B cell (primary cell): ENCODE measurements around the gene XDH. TPM values are rescaled to one million over a fixed set of nuclear protein-coding genes. Genes with fewer than 3 reads are reported as not detected.

Experiments used
- ATAC-seq: fragments of 200-7000 bp; cut with Tn5 transposase; one replicate; pipeline ENCODE4 v1.10.0; 2021; ENCODE audit warnings: low read depth, mild to moderate bottlenecking, moderate number of reproducible peaks, moderate library complexity
- CTCF ChIA-PET: fragments of 350-600 bp; sonication (Branson Sonifier 250); formaldehyde crosslinking; loops from one replicate; lab custom pipeline; 2021; ENCODE audit warnings: antibody characterized with exemption, inconsistent platforms; lab: Charles Lee
- POLR2A ChIA-PET: fragments of 350-600 bp; sonication (Branson Sonifier 250); formaldehyde crosslinking; loops from one replicate; lab custom pipeline; 2021; ENCODE audit warnings: antibody characterized with exemption; lab: Charles Lee
- DNase-seq: peaks from one replicate; pipeline ENCODE4 v3.0.0; 2013
- H2AFZ ChIP-seq: 2 replicates; pipeline ENCODE4 v1.6.1; 2012; ENCODE audit warnings: mild to moderate bottlenecking, low read depth, low read length; ENCODE audit not compliant: insufficient read depth, poor library complexity, severe bottlenecking
- H3K27ac ChIP-seq, 2 donors: 1 replicate in 1 of 2; 2 replicates in 1 of 2; pipeline ENCODE4 v1.5.1; 2012 to 2013; ENCODE audit warnings: low read length in 2 of 2, mild to moderate bottlenecking in 2 of 2, moderate library complexity in 1 of 2
- H3K27me3 ChIP-seq, 4 experiments: fragments of 200-600 bp in 1 of 4; sonication (generic) in 1 of 4; replicated peaks in 1 of 4; 1 replicate in 2 of 4; 2 replicates in 2 of 4; pipeline versions ENCODE4 v1.6.1 to v1.7.0; 2013 to 2016; ENCODE audit warnings: low read length in 3 of 4, mild to moderate bottlenecking in 2 of 4, mixed read lengths in 1 of 4, moderate library complexity in 1 of 4; ENCODE audit not compliant: insufficient read depth in 4 of 4, control insufficient read depth in 3 of 4; ENCODE audit errors: control extremely low read depth in 1 of 4
- H3K36me3 ChIP-seq, 2 experiments: replicated peaks in 1 of 2; 1 replicate in 1 of 2; 2 replicates in 1 of 2; pipeline versions ENCODE4 v1.6.1 to v1.7.1; 2013; ENCODE audit warnings: low read length in 1 of 2; ENCODE audit not compliant: insufficient read depth in 2 of 2, control insufficient read depth in 1 of 2; ENCODE audit errors: control extremely low read depth in 1 of 2, extremely low read depth in 1 of 2
- H3K4me1 ChIP-seq, 2 donors: fragments of 200-600 bp in 1 of 2; sonication (generic) in 1 of 2; 1 replicate in 1 of 2; 2 replicates in 1 of 2; pipeline versions ENCODE4 v1.5.1 to v1.6.1; 2013 to 2017; ENCODE audit warnings: low read length in 2 of 2; ENCODE audit not compliant: control insufficient read depth in 2 of 2, insufficient read depth in 2 of 2
- H3K4me2 ChIP-seq: replicated peaks from 2 replicates; pipeline ENCODE3; 2012; ENCODE audit warnings: mild to moderate bottlenecking, low read depth, low read length; ENCODE audit not compliant: poor library complexity, severe bottlenecking
- H3K4me3 ChIP-seq, 5 experiments: fragments of 200-600 bp in 1 of 5; sonication (generic) in 1 of 5; 1 replicate in 3 of 5; 2 replicates in 2 of 5; pipeline versions ENCODE4 v1.5.1 to v1.7.0; 2011 to 2016; ENCODE audit warnings: low read length in 4 of 5, mild to moderate bottlenecking in 4 of 5, low read depth in 2 of 5, control low read depth in 1 of 5, moderate library complexity in 1 of 5; ENCODE audit not compliant: insufficient read depth in 1 of 5; ENCODE audit errors: control extremely low read depth in 1 of 5, extremely low read depth in 1 of 5
- H3K79me2 ChIP-seq: fragments of 200-600 bp; sonication (generic); one replicate; pipeline ENCODE4 v1.6.0; 2016; ENCODE audit warnings: low read length; ENCODE audit not compliant: control insufficient read depth, insufficient read depth
- H3K9ac ChIP-seq: fragments of 200-600 bp; sonication (generic); 2 replicates; pipeline ENCODE4 v1.6.1; 2017; ENCODE audit warnings: mild to moderate bottlenecking, low read length, moderate library complexity
- H3K9me3 ChIP-seq, 3 donors: one replicate each; pipeline versions ENCODE4 v1.6.1 to v1.7.1; 2013; ENCODE audit warnings: low read length in 2 of 3; ENCODE audit not compliant: control insufficient read depth in 2 of 3, insufficient read depth in 1 of 3; ENCODE audit errors: control extremely low read depth in 1 of 3
- H4K20me1 ChIP-seq: 2 replicates; pipeline ENCODE4 v1.6.0; 2012; ENCODE audit warnings: mild to moderate bottlenecking, low read length; ENCODE audit not compliant: insufficient read depth, control insufficient read depth, poor library complexity, severe bottlenecking
- H3K27ac Mint-ChIP-seq: one replicate; pipeline ENCODE4 v1.8.0; 2021; ENCODE audit warnings: mixed read lengths
- H3K27me3 Mint-ChIP-seq: one replicate; pipeline ENCODE4 v1.8.0; 2021; ENCODE audit warnings: mixed read lengths
- H3K4me1 Mint-ChIP-seq: one replicate; pipeline ENCODE4 v1.8.0; 2021; ENCODE audit warnings: mixed read lengths
- H3K4me3 Mint-ChIP-seq: one replicate; pipeline ENCODE4 v1.8.0; 2021; ENCODE audit warnings: mixed read lengths
- H3K9me3 Mint-ChIP-seq: one replicate; pipeline ENCODE4 v1.8.0; 2022; ENCODE audit warnings: mixed read lengths; ENCODE audit not compliant: insufficient read depth
- CTCF ChIP-seq: fragments of 200-600 bp; IDR thresholded peaks from one replicate; pipeline ENCODE4 v1.8.0; 2022; ENCODE audit warnings: antibody characterized with exemption, mild to moderate bottlenecking
- EZH2 ChIP-seq: IDR thresholded peaks from 2 replicates; pipeline ENCODE4 v1.6.1; 2012; ENCODE audit warnings: borderline replicate concordance, low read depth, mild to moderate bottlenecking, moderate library complexity, low read length; ENCODE audit not compliant: insufficient read depth, poor library complexity, severe bottlenecking
- WGBS: methylation state at CpG from one replicate; pipeline ENCODE4 v1.1.5; 2013; ENCODE audit warnings: missing lambda C conversion rate; ENCODE audit not compliant: insufficient coverage; 5-methylcytosine and 5-hydroxymethylcytosine counted together
- intact Hi-C: fragments of 100-400 bp; cut with micrococcal nuclease; formaldehyde crosslinking; loops from one replicate; pipeline ENCODE4 v1.10.0; 2022
- polyA plus RNA-seq: library from polyadenylated mRNA; depleted of rRNA; stranded (reverse); fragments of >200 nt; gene quantifications from 2 replicates; pipeline ENCODE4 v1.2.3, GENCODE V29; 2012
- total RNA-seq, 2 donors: library from RNA; stranded (reverse); fragments of 120-200 nt in 1 of 2; gene quantifications; 1 replicate in 1 of 2; 2 replicates in 1 of 2; pipeline versions ENCODE4 v1.2.3 to v1.2.4, GENCODE V29; 2013 to 2022

The XDH gene
- total and polyA plus RNA-seq, 2 donors (not counting 1 experiment from before 2014, with no cell fraction given) = not detected

GRCh38 chr2:31371691-31372090, 42.9 kb downstream of the XDH start:
- Mint-ChIP-seq H3K9me3 (no peaks in the 10 kb centered on the region), H3K4me3 (no peak overlapping the region), H3K27me3 (peaks cover 7% of the 10 kb centered on the region), H3K4me1 (no peaks in the 10 kb centered on the region), H3K27ac (no peak overlapping the region)
- intact Hi-C loops = no loop called here
- WGBS = 77% methylated on average over 2 of the region's 3 CpGs
- Histone ChIP-seq H3K27ac (no peak overlapping the region), H3K79me2 (no peaks in the 10 kb centered on the region), H3K4me2 (no peak overlapping the region), H3K9ac (no peak overlapping the region), H3K4me3 (no peak overlapping the region), H2AFZ (no peak overlapping the region), H4K20me1 (no peaks in the 10 kb centered on the region), H3K9me3 (no peaks in the 10 kb centered on the region), H3K36me3 (no peaks in the 10 kb centered on the region), H3K4me1 (no peaks in the 10 kb centered on the region), H3K27me3 (peaks cover 0 to 3% (median 0%) of the 10 kb centered on the region in 4 experiments)
- no peak for DNase-seq
- POLR2A ChIA-PET = no interaction called here
- TF ChIP-seq CTCF (no peak), EZH2 (no peak)
- ATAC-seq = no peak
- CTCF ChIA-PET = no interaction called here

- no peaks in the 10 kb centered on the region for H3K79me2 ChIP-seq
- H4K20me1 ChIP-seq = no peaks in the 10 kb centered on the region
- H3K4me2 ChIP-seq = no peak overlapping the region
- WGBS = 73% methylated on average over 3 of the region's 4 CpGs
- TF ChIP-seq EZH2 (no peak), CTCF (no peak)
- no peaks in the 10 kb centered on the region for H3K9me3 ChIP-seq
- DNase-seq (no peak), ATAC-seq (no peak)
- no peaks in the 10 kb centered on the region for H3K4me1 ChIP-seq
- peaks cover 3% of the 10 kb centered on the region for H3K27me3 Mint-ChIP-seq
- H3K27ac ChIP-seq = no peak overlapping the region
- H3K4me1 Mint-ChIP-seq = no peaks in the 10 kb centered on the region
- no peaks in the 10 kb centered on the region for H3K9me3 Mint-ChIP-seq
- no peak overlapping the region for H3K9ac ChIP-seq
- no peak overlapping the region for H2AFZ ChIP-seq
- H3K4me3 ChIP-seq = no peak overlapping the region
- POLR2A ChIA-PET = no interaction called here
- peaks cover 0 to 3% (median 0%) of the 10 kb centered on the region in 4 experiments for H3K27me3 ChIP-seq
- H3K27ac Mint-ChIP-seq = no peak overlapping the region
- CTCF ChIA-PET = no interaction called here
- H3K4me3 Mint-ChIP-seq = no peak overlapping the region
- no peaks in the 10 kb centered on the region for H3K36me3 ChIP-seq
- intact Hi-C loops = no loop called here
Observed at GRCh38 chr2:31366733-31367132, 47.8 kb downstream of the XDH start.
